Posterior cingulate gyrus (tissue), 11 donors: Measurements from ENCODE around the gene CCM2L.

Source experiments
- DNase-seq, 10 donors: peaks; one replicate each; pipeline versions ENCODE4 v3.0.0 to v3.0.0-alpha.2; 2020 to 2021; ENCODE audit warnings: mixed read lengths in 3 of 10
- intact Hi-C: fragments of 100-400 bp; cut with DNase I; formaldehyde crosslinking; loops from one replicate; pipeline ENCODE4 v1.15.1; 2023

CCM2L gene

GRCh38 chr20:32010101-32010500 lies at the start of gene CCM2L:
Gene CCM2L, plus strand, starts transcription at chr20:32010438. Its CDS starts 17 bp downstream, at chr20:32010455.
- intact Hi-C loops = no loop called here
- no peak for DNase-seq

GRCh38 chr20:31962761-31963160 lies 47.5 kb upstream of the CCM2L start:
- DNase-seq = no peak

GRCh38 chr20:31963889-31964288 lies 46.3 kb upstream of the CCM2L start:
- DNase-seq = no peak
- intact Hi-C loops = no loop called here

More at GRCh38 chr20:31962761-31963160, 47.5 kb upstream of the CCM2L start:
- intact Hi-C loops = no loop called here

- intact Hi-C loops = no loop called here
- DNase-seq = no peak
These were observed 43.1 kb upstream of the CCM2L start for GRCh38 chr20:31966991-31967655.

GRCh38 chr20:31967830-31968249 lies 42.4 kb upstream of the CCM2L start, which contains the start of gene XKR7:
Gene XKR7, plus strand, starts transcription at chr20:31968151. Its CDS starts 25 bp downstream, at chr20:31968176.
- intact Hi-C loops = loop anchor here (1.0 kb wide), 1 partner anchor 16 kb away; the partner anchor contains the start of gene PDRG1
- DNase-seq = peak in 7 of 10 donors; percentile 14 to 91 (median 47)

GRCh38 chr20:31968291-31969126 lies 41.7 kb upstream of the CCM2L start:
- peak; percentile 45 to 93 (median 66) for DNase-seq
- intact Hi-C loops = loop anchor here (1.0 kb wide), 1 partner anchor 16 kb away; the partner anchor contains the start of gene PDRG1

- no peak for DNase-seq
- intact Hi-C loops = no loop called here
These were observed 40.2 kb upstream of the CCM2L start for GRCh38 chr20:31969991-31970390.

- intact Hi-C loops = no loop called here
- no peak for DNase-seq
These were observed 37.7 kb upstream of the CCM2L start for GRCh38 chr20:31972471-31973021.

GRCh38 chr20:31974296-31974695 lies 35.9 kb upstream of the CCM2L start:
- DNase-seq = no peak
- intact Hi-C loops = no loop called here

- DNase-seq = no peak
- intact Hi-C loops = no loop called here
These were observed 35.2 kb upstream of the CCM2L start for GRCh38 chr20:31974951-31975487.

- DNase-seq = no peak
- intact Hi-C loops = no loop called here
These were observed 34.4 kb upstream of the CCM2L start for GRCh38 chr20:31975874-31976273.

GRCh38 chr20:31977080-31977479 lies 33.2 kb upstream of the CCM2L start:
- DNase-seq = no peak
- intact Hi-C loops = no loop called here

- intact Hi-C loops = no loop called here
- no peak for DNase-seq
These were observed 30.4 kb upstream of the CCM2L start for GRCh38 chr20:31979713-31980426.

- no peak for DNase-seq
- intact Hi-C loops = no loop called here
These were observed 28.5 kb upstream of the CCM2L start for GRCh38 chr20:31981784-31982183.

GRCh38 chr20:31984981-31985471 lies 25.2 kb upstream of the CCM2L start:
- DNase-seq = peak in 6 of 10 donors; percentile 40 to 90 (median 53)
- intact Hi-C loops = no loop called here

GRCh38 chr20:31987744-31988143 lies 22.5 kb upstream of the CCM2L start:
- intact Hi-C loops = no loop called here
- no peak for DNase-seq

- intact Hi-C loops = no loop called here
- DNase-seq = no peak
These were observed 21.7 kb upstream of the CCM2L start for GRCh38 chr20:31988430-31989015.

GRCh38 chr20:31989030-31989645 lies 21.1 kb upstream of the CCM2L start:
- DNase-seq = peak in 6 of 10 donors; percentile 19 to 93 (median 35)
- intact Hi-C loops = no loop called here

GRCh38 chr20:31990641-31991338 lies 19.4 kb upstream of the CCM2L start:
- intact Hi-C loops = no loop called here
- no peak for DNase-seq
